NCI-H2171 (cell line): Measurements from ENCODE around the gene PRKN.

Experiments
- DNase-seq: peaks from one replicate; lab custom pipeline; 2025; lab: John Stamatoyannopoulos, UW

Gene PRKN

GRCh38 chr6:162615016-162615705 is 112.4 kb downstream of the PRKN start:
- no peak for DNase-seq

GRCh38 chr6:162613310-162613709 is 114.3 kb downstream of the PRKN start:
- no peak for DNase-seq

GRCh38 chr6:162612613-162613012 is 115.0 kb downstream of the PRKN start:
- no peak for DNase-seq

GRCh38 chr6:162610351-162610750 is 117.2 kb downstream of the PRKN start:
- no peak for DNase-seq

GRCh38 chr6:162605881-162606280 is 121.7 kb downstream of the PRKN start:
- no peak for DNase-seq

GRCh38 chr6:162603231-162604015 is 124.1 kb downstream of the PRKN start:
- no peak for DNase-seq

GRCh38 chr6:162602759-162603158 is 124.8 kb downstream of the PRKN start:
- DNase-seq: no peak

- no peak for DNase-seq
These were observed 130.9 kb downstream of the PRKN start for GRCh38 chr6:162596676-162597075.

GRCh38 chr6:162591517-162591916 is 136.0 kb downstream of the PRKN start:
- no peak for DNase-seq

GRCh38 chr6:162581988-162582780 is 145.4 kb downstream of the PRKN start:
- DNase-seq: no peak

- DNase-seq: no peak
These were observed 146.9 kb downstream of the PRKN start for GRCh38 chr6:162580619-162581018.

- DNase-seq: no peak
These were observed 151.6 kb downstream of the PRKN start for GRCh38 chr6:162576016-162576415.

- DNase-seq: no peak
These were observed 155.3 kb downstream of the PRKN start for GRCh38 chr6:162572240-162572639.

- no peak for DNase-seq
These were observed 159.3 kb downstream of the PRKN start for GRCh38 chr6:162568266-162568665.

GRCh38 chr6:162562041-162562440 is 165.5 kb downstream of the PRKN start:
- DNase-seq: no peak

GRCh38 chr6:162560891-162561290 is 166.7 kb downstream of the PRKN start:
- no peak for DNase-seq

- no peak for DNase-seq
These were observed 173.0 kb downstream of the PRKN start for GRCh38 chr6:162554531-162554930.

- no peak for DNase-seq
These were observed 180.7 kb downstream of the PRKN start for GRCh38 chr6:162546905-162547304.

GRCh38 chr6:162543221-162543620 is 184.3 kb downstream of the PRKN start:
- DNase-seq: no peak

GRCh38 chr6:162541019-162541601 is 186.5 kb downstream of the PRKN start:
- DNase-seq: no peak

GRCh38 chr6:162539321-162539720 is 188.2 kb downstream of the PRKN start:
- no peak for DNase-seq

GRCh38 chr6:162538643-162539064 is 188.9 kb downstream of the PRKN start:
- no peak for DNase-seq
